CD14-positive monocyte (primary cell): ENCODE measurements around the gene NPM1. TPM values are rescaled to one million over a fixed set of nuclear protein-coding genes. Genes with fewer than 3 reads are reported as not detected.

Experiments
- DNase-seq, 3 donors: peaks; one replicate each; pipeline ENCODE4 v3.0.0-alpha.2; 2011 to 2022
- H2AFZ ChIP-seq: 2 replicates; pipeline ENCODE4 v1.6.0; 2012; ENCODE audit warnings: mild to moderate bottlenecking, low read depth, low read length, inconsistent platforms; ENCODE audit not compliant: insufficient read depth, poor library complexity, severe bottlenecking
- H3K27ac ChIP-seq, 2 donors: 1 replicate in 1 of 2; 2 replicates in 1 of 2; pipeline ENCODE4 v1.5.1; 2012 to 2013; ENCODE audit warnings: low read length in 2 of 2, control low read depth in 1 of 2, inconsistent platforms in 1 of 2, low read depth in 1 of 2, mild to moderate bottlenecking in 1 of 2
- H3K27me3 ChIP-seq, 2 donors: one replicate each; pipeline versions ENCODE4 v1.6.0 to v1.6.1; 2011 to 2013; ENCODE audit warnings: low read length in 2 of 2; ENCODE audit not compliant: control insufficient read depth in 2 of 2, insufficient read depth in 2 of 2
- H3K36me3 ChIP-seq, 2 donors: replicated peaks in 1 of 2; 1 replicate in 1 of 2; 2 replicates in 1 of 2; pipeline versions ENCODE4 v1.5.1 to v1.6.1; 2012 to 2013; ENCODE audit warnings: low read length in 2 of 2, control low read depth in 1 of 2, inconsistent platforms in 1 of 2, mild to moderate bottlenecking in 1 of 2; ENCODE audit not compliant: insufficient read depth in 2 of 2, control insufficient read depth in 1 of 2
- H3K4me1 ChIP-seq, 2 donors: 1 replicate in 1 of 2; 2 replicates in 1 of 2; pipeline versions ENCODE4 v1.5.1 to v1.6.1; 2012 to 2013; ENCODE audit warnings: low read length in 2 of 2, control low read depth in 1 of 2, inconsistent platforms in 1 of 2, mild to moderate bottlenecking in 1 of 2, moderate library complexity in 1 of 2; ENCODE audit not compliant: insufficient read depth in 2 of 2, control insufficient read depth in 1 of 2
- H3K4me2 ChIP-seq: replicated peaks from 2 replicates; pipeline ENCODE3; 2012; ENCODE audit warnings: low read length, moderate library complexity, mild to moderate bottlenecking; ENCODE audit not compliant: poor library complexity, severe bottlenecking; ENCODE audit errors: extremely low read depth
- H3K4me3 ChIP-seq, 3 experiments: fragments of 200-600 bp in 1 of 3; sonication (generic) in 1 of 3; replicated peaks in 1 of 3; 1 replicate in 2 of 3; 2 replicates in 1 of 3; pipeline ENCODE4 v1.5.1; 2011 to 2013; ENCODE audit warnings: low read length in 3 of 3, mild to moderate bottlenecking in 3 of 3, control low read depth in 2 of 3, low read depth in 2 of 3, inconsistent platforms in 1 of 3, moderate library complexity in 1 of 3
- H3K79me2 ChIP-seq: 2 replicates; pipeline ENCODE4 v1.6.0; 2012; ENCODE audit warnings: mild to moderate bottlenecking, control low read depth, inconsistent platforms, low read length, moderate library complexity; ENCODE audit not compliant: insufficient read depth
- H3K9ac ChIP-seq: 2 replicates; pipeline ENCODE4 v1.6.0; 2017; ENCODE audit warnings: low read length, mild to moderate bottlenecking; ENCODE audit not compliant: insufficient read depth, poor library complexity, severe bottlenecking
- H3K9me3 ChIP-seq, 2 donors: replicated peaks in 1 of 2; 1 replicate in 1 of 2; 2 replicates in 1 of 2; pipeline versions ENCODE4 v1.5.1 to v1.6.1; 2012 to 2013; ENCODE audit warnings: low read length in 2 of 2, control low read depth in 1 of 2; ENCODE audit not compliant: control insufficient read depth in 1 of 2, insufficient read depth in 1 of 2
- H4K20me1 ChIP-seq: 2 replicates; pipeline ENCODE4 v1.6.0; 2012; ENCODE audit warnings: mild to moderate bottlenecking, low read length, control low read depth, moderate library complexity; ENCODE audit not compliant: insufficient read depth
- H3K27ac Mint-ChIP-seq, 7 donors: one replicate each; pipeline ENCODE4 v1.8.0; 2020; ENCODE audit warnings: mild to moderate bottlenecking in 7 of 7, mixed read lengths in 7 of 7, moderate library complexity in 6 of 7, inconsistent platforms in 2 of 7
- H3K27me3 Mint-ChIP-seq, 3 donors: one replicate each; pipeline ENCODE4 v1.8.0; 2021 to 2022; ENCODE audit warnings: low read depth in 3 of 3, mild to moderate bottlenecking in 3 of 3, mixed read lengths in 3 of 3, moderate library complexity in 3 of 3, inconsistent platforms in 1 of 3
- H3K36me3 Mint-ChIP-seq, 2 donors: one replicate each; pipeline ENCODE4 v1.8.0; 2020; ENCODE audit warnings: mixed read lengths in 2 of 2, inconsistent platforms in 1 of 2, mild to moderate bottlenecking in 1 of 2
- H3K4me1 Mint-ChIP-seq: one replicate; pipeline ENCODE4 v1.8.0; 2020; ENCODE audit warnings: mild to moderate bottlenecking, mixed read lengths
- H3K4me3 Mint-ChIP-seq, 2 donors: one replicate each; pipeline ENCODE4 v1.8.0; 2020; ENCODE audit warnings: mild to moderate bottlenecking in 2 of 2, mixed read lengths in 2 of 2, moderate library complexity in 1 of 2
- H3K9me3 Mint-ChIP-seq, 7 donors: one replicate each; pipeline ENCODE4 v1.8.0; 2020 to 2022; ENCODE audit warnings: mixed read lengths in 7 of 7, mild to moderate bottlenecking in 6 of 7, moderate library complexity in 6 of 7, inconsistent platforms in 2 of 7
- CTCF ChIP-seq: fragments of 200-600 bp; IDR thresholded peaks from one replicate; pipeline ENCODE4 v1.8.0; 2022; ENCODE audit warnings: antibody characterized with exemption, mild to moderate bottlenecking
- WGBS: methylation state at CpG from one replicate; pipeline ENCODE4 v1.1.5; 2013; ENCODE audit warnings: missing lambda C conversion rate; ENCODE audit not compliant: insufficient coverage; 5-methylcytosine and 5-hydroxymethylcytosine counted together
- intact Hi-C, 2 donors: fragments of 100-400 bp; cut with micrococcal nuclease; formaldehyde crosslinking; loops; one replicate each; pipeline versions ENCODE4 v1.15.0 to v1.15.1; 2023
- polyA plus RNA-seq, 3 donors: library from polyadenylated mRNA; depleted of rRNA in 1 of 3; unstranded in 2 of 3; stranded (reverse) in 1 of 3; fragments of 300-500 nt in 2 of 3; fragments of >200 nt in 1 of 3; fragmentation: Illumina TruSeq in 2 of 3; gene quantifications; 1 replicate in 2 of 3; 2 replicates in 1 of 3; pipeline ENCODE4 v1.2.3, GENCODE V29; 2012 to 2021

The NPM1 gene
- polyA plus RNA-seq, 3 donors: 102 to 191 (median 188) TPM

GRCh38 chr5:171419688-171420430, 32.2 kb downstream of the NPM1 start:
- Mint-ChIP-seq H3K4me1 (peaks cover 16% of the 10 kb centered on the region), H3K36me3 (no peaks in the 10 kb centered on the region), H3K27me3 (peaks cover 27 to 47% (median 43%) of the 10 kb centered on the region in 3 donors), H3K4me3 (peak overlapping the region; percentile 51 to 91), H3K27ac (peak overlapping the region in 1 of 7 donors; percentile 69), H3K9me3 (peaks cover 0 to 7% (median 0%) of the 10 kb centered on the region in 7 donors)
- H3K9ac ChIP-seq: no peak overlapping the region
- H3K4me1 ChIP-seq: peaks cover 6 to 27% of the 10 kb centered on the region in 2 donors
- no peaks in the 10 kb centered on the region for H3K36me3 ChIP-seq
- H2AFZ ChIP-seq: no peak overlapping the region
- H4K20me1 ChIP-seq: no peaks in the 10 kb centered on the region
- intact Hi-C loops: loop anchor here (5.0 to 10.0 kb wide), 2 partner anchors 487 to 625 kb away; no protein-coding TSS in a partner anchor
- TF ChIP-seq CTCF: no peak
- peak overlapping the region in 1 of 3 experiments; percentile 25 for H3K4me3 ChIP-seq
- peaks cover 16 to 36% of the 10 kb centered on the region in 2 donors for H3K27me3 ChIP-seq
- peaks cover 0 to 8% of the 10 kb centered on the region in 2 donors for H3K9me3 ChIP-seq
- no peaks in the 10 kb centered on the region for H3K79me2 ChIP-seq
- WGBS: under 1% methylated on average over 95 of the region's 95 CpGs
- DNase-seq: no peak
- H3K4me2 ChIP-seq: peak overlapping the region; percentile 42
- no peak overlapping the region for H3K27ac ChIP-seq

GRCh38 chr5:171420431-171421241, 33.0 kb downstream of the NPM1 start:
- Mint-ChIP-seq H3K4me3 (peak overlapping the region in 1 of 2 donors; percentile 91), H3K36me3 (no peaks in the 10 kb centered on the region), H3K9me3 (peaks cover 0 to 7% (median 0%) of the 10 kb centered on the region in 7 donors), H3K27me3 (peaks cover 27 to 49% (median 44%) of the 10 kb centered on the region in 3 donors), H3K4me1 (peaks cover 16% of the 10 kb centered on the region), H3K27ac (no peak overlapping the region)
- intact Hi-C loops: no loop called here
- WGBS: under 1% methylated on average over 58 of the region's 65 CpGs
- Histone ChIP-seq H3K79me2 (no peaks in the 10 kb centered on the region), H3K36me3 (no peaks in the 10 kb centered on the region), H3K4me3 (no peak overlapping the region), H3K9me3 (peaks cover 0 to 8% of the 10 kb centered on the region in 2 donors), H2AFZ (no peak overlapping the region), H3K27ac (no peak overlapping the region), H3K27me3 (peaks cover 16 to 36% of the 10 kb centered on the region in 2 donors), H3K9ac (no peak overlapping the region), H4K20me1 (no peaks in the 10 kb centered on the region), H3K4me2 (peak overlapping the region; percentile 42), H3K4me1 (peaks cover 6 to 27% of the 10 kb centered on the region in 2 donors)
- no peak for TF ChIP-seq CTCF
- no peak for DNase-seq
